IMR-90 (cell line): ENCODE data around the gene MRGPRF.

Experiments used
- SMC3 ChIP-seq: fragments of 150-350 bp; IDR thresholded peaks from 2 replicates; pipeline ENCODE4 v1.6.1; 2016; ENCODE audit warnings: low read depth, mild to moderate bottlenecking, antibody characterized with exemption, low read length, moderate library complexity
- TF ChIP-seq, protein P1 (sequence below): conservative IDR thresholded peaks from 2 replicates; pipeline ENCODE4 v1.5.1; 2012; ENCODE audit warnings: mild to moderate bottlenecking, low read depth, low read length, improper control_type of control experiment
- TF ChIP-seq, protein P2 (sequence below): fragments of 150-350 bp; IDR thresholded peaks from 2 replicates; pipeline ENCODE4 v1.6.1; 2017; ENCODE audit warnings: mild to moderate bottlenecking, antibody characterized with exemption, low read length, low read depth

DNA sequence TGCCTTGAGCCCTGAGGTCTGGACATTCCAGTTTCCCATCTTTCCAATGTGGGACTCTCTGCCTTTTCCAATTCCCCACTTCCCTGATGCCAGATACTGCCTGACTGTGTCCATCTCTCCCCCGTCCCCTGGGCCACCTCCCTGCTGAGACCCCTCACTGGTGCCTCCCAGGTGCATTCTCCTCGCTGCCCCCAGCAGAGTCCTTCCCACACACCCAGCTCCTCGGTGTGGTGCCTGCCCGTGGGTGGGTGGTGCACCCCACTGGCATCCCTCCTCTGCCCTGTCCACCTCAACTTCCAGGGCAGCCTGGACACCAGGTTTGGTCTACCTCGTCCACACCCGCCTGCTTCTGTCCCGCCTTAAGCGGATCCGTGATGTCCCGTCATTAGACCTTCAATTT, 4.9 kb upstream of the MRGPRF start:
- TF ChIP-seq, protein P1, sequence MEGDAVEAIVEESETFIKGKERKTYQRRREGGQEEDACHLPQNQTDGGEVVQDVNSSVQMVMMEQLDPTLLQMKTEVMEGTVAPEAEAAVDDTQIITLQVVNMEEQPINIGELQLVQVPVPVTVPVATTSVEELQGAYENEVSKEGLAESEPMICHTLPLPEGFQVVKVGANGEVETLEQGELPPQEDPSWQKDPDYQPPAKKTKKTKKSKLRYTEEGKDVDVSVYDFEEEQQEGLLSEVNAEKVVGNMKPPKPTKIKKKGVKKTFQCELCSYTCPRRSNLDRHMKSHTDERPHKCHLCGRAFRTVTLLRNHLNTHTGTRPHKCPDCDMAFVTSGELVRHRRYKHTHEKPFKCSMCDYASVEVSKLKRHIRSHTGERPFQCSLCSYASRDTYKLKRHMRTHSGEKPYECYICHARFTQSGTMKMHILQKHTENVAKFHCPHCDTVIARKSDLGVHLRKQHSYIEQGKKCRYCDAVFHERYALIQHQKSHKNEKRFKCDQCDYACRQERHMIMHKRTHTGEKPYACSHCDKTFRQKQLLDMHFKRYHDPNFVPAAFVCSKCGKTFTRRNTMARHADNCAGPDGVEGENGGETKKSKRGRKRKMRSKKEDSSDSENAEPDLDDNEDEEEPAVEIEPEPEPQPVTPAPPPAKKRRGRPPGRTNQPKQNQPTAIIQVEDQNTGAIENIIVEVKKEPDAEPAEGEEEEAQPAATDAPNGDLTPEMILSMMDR = no peak
- TF ChIP-seq, protein P2, sequence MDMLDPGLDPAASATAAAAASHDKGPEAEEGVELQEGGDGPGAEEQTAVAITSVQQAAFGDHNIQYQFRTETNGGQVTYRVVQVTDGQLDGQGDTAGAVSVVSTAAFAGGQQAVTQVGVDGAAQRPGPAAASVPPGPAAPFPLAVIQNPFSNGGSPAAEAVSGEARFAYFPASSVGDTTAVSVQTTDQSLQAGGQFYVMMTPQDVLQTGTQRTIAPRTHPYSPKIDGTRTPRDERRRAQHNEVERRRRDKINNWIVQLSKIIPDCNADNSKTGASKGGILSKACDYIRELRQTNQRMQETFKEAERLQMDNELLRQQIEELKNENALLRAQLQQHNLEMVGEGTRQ = no peak
- no peak for TF ChIP-seq SMC3
